ENCODE data around the gene SNX22.

SNX22 gene

DNA sequence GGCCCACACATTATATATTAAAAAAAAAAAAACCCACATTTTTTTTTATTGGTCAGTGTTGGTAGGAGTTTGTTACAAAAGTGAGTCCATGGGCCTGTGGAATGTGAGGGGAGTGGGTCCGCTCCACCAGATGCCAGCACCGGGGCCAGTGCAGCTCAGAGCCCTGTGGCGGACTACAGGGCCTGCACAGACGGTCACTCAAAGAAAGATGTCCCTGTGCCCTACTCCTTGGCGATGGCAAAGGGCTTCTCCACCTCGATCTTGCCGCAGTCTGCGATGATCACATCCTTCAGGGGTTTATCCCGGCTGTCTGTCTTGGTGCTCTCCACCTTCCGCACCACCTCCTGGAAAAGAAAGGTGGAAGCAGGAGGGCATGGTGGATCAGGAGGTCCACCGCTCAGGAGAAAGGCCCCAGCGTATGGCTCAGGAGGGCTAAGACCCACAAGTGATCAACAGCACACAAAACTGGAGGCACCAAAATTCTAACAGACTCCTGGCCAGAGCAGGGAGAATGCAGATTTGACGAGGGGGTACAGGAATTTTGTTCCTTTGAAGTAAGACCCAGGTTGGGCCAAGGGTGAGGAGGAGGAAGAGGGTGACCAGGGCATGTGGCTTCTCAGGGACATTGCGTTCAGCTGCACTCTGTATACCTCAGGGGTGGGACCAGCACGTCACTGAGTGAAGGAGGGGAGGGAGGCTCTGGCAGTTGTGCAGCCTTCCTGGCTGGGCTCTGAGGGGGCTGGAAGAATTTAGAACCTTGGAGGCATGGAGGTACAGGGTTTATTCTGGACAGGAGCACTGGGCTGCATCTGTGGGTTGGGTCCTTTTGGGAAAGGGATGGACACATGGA is 4.5 kb downstream of the SNX22 start:
- TF ChIP-seq EZH2 (IDR thresholded peaks at IDR 0.05) (no peak), POLR2AphosphoS5 (IDR thresholded peaks at IDR 0.05; ENCODE audit: borderline replicate concordance, low read depth, low read length) (no peak), FOXP2 (optimal IDR thresholded peaks at IDR 0.05; ENCODE audit: control extremely low read depth, extremely low read length, insufficient read depth) (no peak)
- no peak overlapping the region for H3K9ac ChIP-seq (ENCODE audit: insufficient read length)
- no peak for DNase-seq (ENCODE audit: low read depth, low spot score)
- H3K4me3 ChIP-seq: no peak overlapping the region
- no peak overlapping the region for H3K27ac ChIP-seq
- H3K36me3 ChIP-seq (ENCODE audit: insufficient read depth, low read length): peaks cover 45% of the 10 kb centered on the region
- no peaks in the 10 kb centered on the region for H3K9me3 ChIP-seq (ENCODE audit: low read depth, low read length)

DNA sequence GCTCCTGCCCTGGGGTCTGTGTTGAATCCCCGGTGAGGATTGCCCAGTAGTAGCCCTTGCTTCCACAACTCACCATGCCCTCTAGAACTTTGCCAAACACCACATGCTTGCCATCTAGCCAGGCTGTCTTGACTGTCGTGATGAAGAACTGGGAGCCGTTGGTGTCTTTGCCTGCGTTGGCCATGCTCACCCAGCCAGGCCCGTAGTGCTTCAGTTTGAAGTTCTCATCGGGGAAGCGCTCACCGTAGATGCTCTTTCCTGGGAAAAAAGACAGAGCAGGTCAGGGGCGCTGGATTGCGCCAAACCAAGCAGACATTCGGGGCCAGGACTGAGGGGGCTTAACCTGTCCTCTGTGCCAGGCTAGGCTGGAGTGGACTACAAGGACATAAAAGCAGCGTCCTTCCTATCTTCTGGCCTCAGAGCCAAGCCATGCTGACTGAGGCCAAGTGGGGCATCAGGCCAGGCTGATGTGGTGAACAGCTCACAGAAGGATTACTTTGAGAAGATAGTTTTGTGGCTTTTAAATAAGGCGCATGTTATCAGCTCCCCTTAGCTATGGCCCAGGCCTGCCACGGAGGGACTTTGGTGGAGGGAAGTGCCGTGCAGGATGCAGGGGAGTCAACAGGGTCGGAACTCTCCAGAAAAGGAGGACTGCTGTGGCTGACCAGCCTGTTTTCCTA is 5.3 kb downstream of the SNX22 start:
- Histone ChIP-seq H3K9ac (ENCODE audit: insufficient read length) (no peak overlapping the region), H3K36me3 (ENCODE audit: insufficient read depth, low read length) (peaks cover 45% of the 10 kb centered on the region), H3K9me3 (ENCODE audit: low read depth, low read length) (no peaks in the 10 kb centered on the region), H3K27ac (no peak overlapping the region), H3K4me3 (no peak overlapping the region)
- TF ChIP-seq EZH2 (IDR thresholded peaks at IDR 0.05) (no peak), FOXP2 (optimal IDR thresholded peaks at IDR 0.05; ENCODE audit: control extremely low read depth, extremely low read length, insufficient read depth) (no peak), POLR2AphosphoS5 (IDR thresholded peaks at IDR 0.05; ENCODE audit: borderline replicate concordance, low read depth, low read length) (no peak)
- DNase-seq (ENCODE audit: low read depth, low spot score): no peak

DNA sequence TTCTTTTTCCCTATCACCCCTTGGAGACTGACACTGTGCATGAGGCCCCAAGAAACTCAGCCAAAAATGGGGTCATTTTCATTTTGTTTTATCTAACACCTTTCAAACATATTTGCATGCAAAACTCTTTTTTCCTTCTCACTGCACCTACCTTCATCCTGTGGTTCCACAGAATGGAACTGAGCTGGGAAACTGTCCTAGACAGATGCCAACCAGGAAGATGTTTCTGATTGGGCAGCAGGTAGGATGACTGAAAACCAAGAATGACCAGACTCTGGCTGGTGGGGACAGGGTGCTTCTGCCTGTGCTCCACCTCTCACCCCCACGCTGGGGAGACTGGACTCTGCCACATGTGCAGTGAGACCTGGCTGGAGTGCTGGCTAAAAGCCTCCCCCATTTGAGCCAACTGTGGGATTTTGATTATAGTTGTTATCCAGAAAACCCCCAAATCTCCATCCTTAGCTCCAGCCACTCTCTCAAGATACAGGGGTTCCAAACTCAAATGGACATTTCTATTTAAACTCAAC is 6.1 kb downstream of the SNX22 start:
- DNase-seq (ENCODE audit: low read depth, low spot score): no peak
- no peak overlapping the region for H3K27ac ChIP-seq
- H3K9me3 ChIP-seq (ENCODE audit: low read depth, low read length): no peaks in the 10 kb centered on the region
- H3K36me3 ChIP-seq (ENCODE audit: insufficient read depth, low read length): peaks cover 45% of the 10 kb centered on the region
- H3K9ac ChIP-seq (ENCODE audit: insufficient read length): no peak overlapping the region
- no peak for TF ChIP-seq FOXP2 (optimal IDR thresholded peaks at IDR 0.05; ENCODE audit: control extremely low read depth, extremely low read length, insufficient read depth)
- no peak for TF ChIP-seq POLR2AphosphoS5 (IDR thresholded peaks at IDR 0.05; ENCODE audit: borderline replicate concordance, low read depth, low read length)
- TF ChIP-seq EZH2 (IDR thresholded peaks at IDR 0.05): no peak
- no peak overlapping the region for H3K4me3 ChIP-seq

DNA sequence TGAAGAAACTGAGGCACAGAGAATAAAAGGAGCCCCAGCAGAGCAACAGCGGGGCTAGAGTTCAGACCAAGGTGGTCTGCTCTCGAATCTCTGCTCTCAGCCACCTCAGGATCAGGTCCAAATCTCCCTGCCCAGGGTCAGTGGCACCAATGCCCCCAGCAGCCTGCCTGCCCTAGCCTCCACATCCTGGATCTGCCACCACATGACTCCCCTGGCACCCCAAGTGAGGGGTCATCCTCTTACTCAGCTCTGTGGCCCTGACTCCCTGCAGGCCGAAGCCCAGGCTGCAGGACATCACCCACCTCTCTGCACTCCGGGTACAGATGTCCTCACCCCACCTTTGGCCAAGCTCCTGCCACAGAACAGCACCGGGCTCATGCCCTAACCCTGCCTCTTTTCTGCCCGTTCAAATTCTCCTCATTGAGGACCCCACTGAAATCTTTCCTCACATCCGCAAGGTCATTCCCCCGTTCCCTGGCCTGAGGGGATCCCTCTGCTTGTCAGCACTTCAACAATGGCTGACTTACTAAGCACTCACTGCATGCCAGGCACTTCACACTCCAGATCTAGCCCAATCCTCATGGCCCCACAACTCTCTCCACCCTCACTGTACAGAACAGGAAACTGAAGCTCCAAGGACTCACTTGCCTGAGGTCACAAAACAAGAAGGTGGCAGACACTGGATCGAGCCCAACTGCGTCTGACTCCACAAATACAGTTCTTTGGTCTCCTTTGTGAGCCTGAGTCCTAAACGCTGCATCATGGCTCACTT is 7.0 kb downstream of the SNX22 start:
- Histone ChIP-seq H3K9ac (ENCODE audit: insufficient read length) (no peak overlapping the region), H3K4me3 (no peak overlapping the region), H3K27ac (no peak overlapping the region)

DNA sequence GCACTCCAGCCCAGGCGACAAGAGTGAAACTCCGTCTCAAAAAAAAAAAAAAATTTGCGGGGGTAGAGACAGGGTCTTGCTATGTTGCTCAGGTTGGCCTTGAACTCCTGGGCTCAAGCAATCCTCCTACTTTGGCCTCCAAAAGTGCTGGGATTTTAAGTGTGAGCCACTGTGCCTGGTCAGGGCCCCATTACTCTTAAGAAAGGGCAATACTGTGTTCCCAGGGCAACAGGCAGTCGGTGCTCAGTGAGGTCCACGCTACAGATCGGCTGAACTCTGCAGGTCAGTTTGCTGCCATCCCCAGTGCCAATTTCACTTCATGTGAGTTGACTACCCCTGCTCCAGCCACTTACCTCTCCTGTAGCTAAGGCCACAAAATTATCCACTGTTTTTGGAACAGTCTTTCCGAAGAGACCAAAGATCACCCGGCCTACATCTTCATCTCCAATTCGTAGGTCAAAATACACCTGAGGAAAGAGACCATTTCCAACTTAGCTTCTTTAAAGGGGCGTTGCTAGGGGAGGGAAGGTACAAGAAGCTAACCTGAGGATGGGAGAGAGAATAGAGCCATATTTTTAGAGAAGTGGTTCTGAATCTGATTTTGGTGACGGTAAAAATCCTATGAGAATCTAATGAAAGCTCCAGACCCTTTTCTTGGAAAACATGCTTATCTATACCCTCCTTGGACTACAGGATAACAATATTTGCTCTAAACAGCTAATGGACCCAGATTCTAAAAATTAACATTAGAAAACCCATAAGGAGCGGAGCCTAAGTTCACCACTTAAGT is 10.4 kb downstream of the SNX22 start:
- TF ChIP-seq FOXP2 (optimal IDR thresholded peaks at IDR 0.05; ENCODE audit: control extremely low read depth, extremely low read length, insufficient read depth) (no peak), POLR2AphosphoS5 (IDR thresholded peaks at IDR 0.05; ENCODE audit: borderline replicate concordance, low read depth, low read length) (no peak), EZH2 (IDR thresholded peaks at IDR 0.05) (no peak)
- H3K27ac ChIP-seq: no peak overlapping the region
- H3K9me3 ChIP-seq (ENCODE audit: low read depth, low read length): no peaks in the 10 kb centered on the region
- peak overlapping the region; percentile 84 for H3K9ac ChIP-seq (ENCODE audit: insufficient read length)
- peak overlapping the region; percentile 88 for H3K4me3 ChIP-seq
- H3K36me3 ChIP-seq (ENCODE audit: insufficient read depth, low read length): peaks cover 33% of the 10 kb centered on the region
- DNase-seq (ENCODE audit: low read depth, low spot score): no peak

More for the DNA sequence above, 7.0 kb downstream of the SNX22 start:
- peaks cover 45% of the 10 kb centered on the region for H3K36me3 ChIP-seq (ENCODE audit: insufficient read depth, low read length)
- H3K9me3 ChIP-seq (ENCODE audit: low read depth, low read length): no peaks in the 10 kb centered on the region
- DNase-seq (ENCODE audit: low read depth, low spot score): no peak
- TF ChIP-seq EZH2 (IDR thresholded peaks at IDR 0.05): no peak
- no peak for TF ChIP-seq FOXP2 (optimal IDR thresholded peaks at IDR 0.05; ENCODE audit: control extremely low read depth, extremely low read length, insufficient read depth)
- TF ChIP-seq POLR2AphosphoS5 (IDR thresholded peaks at IDR 0.05; ENCODE audit: borderline replicate concordance, low read depth, low read length): no peak

DNA sequence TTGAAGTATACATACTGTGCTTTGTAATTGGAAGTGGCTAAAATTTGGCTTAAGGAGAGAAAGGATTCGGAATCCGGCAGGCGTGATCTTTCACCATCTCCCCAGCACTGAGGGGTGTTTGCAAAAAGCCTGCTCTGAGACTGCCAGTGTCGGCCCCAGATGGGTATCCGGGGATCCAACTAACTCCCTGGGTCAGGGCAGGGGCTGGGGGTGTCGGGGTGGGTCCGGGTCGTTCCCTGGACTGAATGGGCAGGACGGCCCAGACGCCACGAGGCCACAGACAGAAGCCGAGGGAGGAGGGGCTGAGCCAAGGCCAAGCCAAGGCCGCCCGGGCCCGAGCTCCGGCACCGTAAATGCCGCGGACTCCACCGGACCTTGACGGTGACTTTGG is 10.9 kb downstream of the SNX22 start:
- no peak overlapping the region for H3K27ac ChIP-seq
- H3K4me3 ChIP-seq: peak overlapping the region; percentile 88
- H3K9ac ChIP-seq (ENCODE audit: insufficient read length): peak overlapping the region; percentile 84
- no peak for DNase-seq (ENCODE audit: low read depth, low spot score)
- H3K36me3 ChIP-seq (ENCODE audit: insufficient read depth, low read length): peaks cover 28% of the 10 kb centered on the region
- no peak for TF ChIP-seq FOXP2 (optimal IDR thresholded peaks at IDR 0.05; ENCODE audit: control extremely low read depth, extremely low read length, insufficient read depth)
- H3K9me3 ChIP-seq (ENCODE audit: low read depth, low read length): no peaks in the 10 kb centered on the region

DNA sequence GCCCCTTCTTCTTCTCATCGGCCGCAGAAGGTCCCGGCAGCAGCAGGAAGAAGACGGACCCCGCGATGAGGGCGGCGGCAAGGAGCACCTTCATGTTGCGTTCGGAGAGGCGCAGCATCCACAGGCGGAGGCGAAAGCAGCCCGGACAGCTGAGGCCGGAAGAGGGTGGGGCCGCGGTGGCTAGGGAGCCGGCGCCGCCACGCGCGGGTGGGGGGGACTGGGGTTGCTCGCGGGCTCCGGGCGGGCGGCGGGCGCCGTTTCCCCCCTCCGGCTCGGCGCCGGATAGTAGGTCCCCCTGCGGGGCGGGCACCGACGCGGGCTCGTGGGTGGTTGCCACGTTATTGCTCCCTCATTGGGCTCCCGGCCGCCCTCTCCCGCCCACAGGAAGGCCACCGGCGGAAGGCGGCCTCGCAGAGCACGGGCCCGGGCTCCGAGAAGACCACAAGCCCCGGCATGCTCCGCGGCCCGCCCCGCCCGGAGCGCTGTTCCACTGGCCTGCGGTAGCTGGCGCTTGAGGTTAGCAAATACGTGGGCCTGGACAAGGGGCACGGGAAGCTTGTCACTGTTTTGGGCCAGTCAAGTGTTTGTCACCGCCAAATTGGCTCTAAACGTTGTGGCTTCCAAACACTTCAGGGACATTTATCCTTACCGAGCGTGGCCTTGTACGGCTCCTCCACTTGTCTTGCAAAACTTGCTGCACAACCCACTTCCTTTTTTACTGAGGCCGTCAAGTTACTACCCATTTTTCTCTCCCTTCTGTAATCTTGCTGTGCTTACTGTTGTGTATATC is 11.5 kb downstream of the SNX22 start, which contains the start of gene PPIB:
PPIB (minus strand) TSS at position 154 of the 790 bp plus-strand sequence; CDS start at position 118, 36 bp downstream.
- Histone ChIP-seq H3K9me3 (ENCODE audit: low read depth, low read length) (no peaks in the 10 kb centered on the region), H3K9ac (ENCODE audit: insufficient read length) (peak within 1 kb of the TSS; percentile 84), H3K4me3 (peak within 1 kb of the TSS; percentile 88), H3K27ac (peak within 1 kb of the TSS; percentile 37; the same call in 1 of the 2 replicates), H3K36me3 (ENCODE audit: insufficient read depth, low read length) (peaks cover 22% of the 10 kb centered on the region)
- TF ChIP-seq FOXP2 (optimal IDR thresholded peaks at IDR 0.05; ENCODE audit: control extremely low read depth, extremely low read length, insufficient read depth) (peak; percentile 37), POLR2AphosphoS5 (IDR thresholded peaks at IDR 0.05; ENCODE audit: borderline replicate concordance, low read depth, low read length) (peak; percentile 79), EZH2 (IDR thresholded peaks at IDR 0.05) (no peak)
- peak; percentile 60 for DNase-seq (ENCODE audit: low read depth, low spot score)

Measured in SK-N-MC (cell line).